ENCODE data around the gene EXOC7.

EXOC7 gene

GRCh38 chr17:76138234-76138895 is 34.8 kb upstream of the EXOC7 start:
- DNase-seq (ENCODE audit: low spot score) = peak; percentile 92

DNA sequence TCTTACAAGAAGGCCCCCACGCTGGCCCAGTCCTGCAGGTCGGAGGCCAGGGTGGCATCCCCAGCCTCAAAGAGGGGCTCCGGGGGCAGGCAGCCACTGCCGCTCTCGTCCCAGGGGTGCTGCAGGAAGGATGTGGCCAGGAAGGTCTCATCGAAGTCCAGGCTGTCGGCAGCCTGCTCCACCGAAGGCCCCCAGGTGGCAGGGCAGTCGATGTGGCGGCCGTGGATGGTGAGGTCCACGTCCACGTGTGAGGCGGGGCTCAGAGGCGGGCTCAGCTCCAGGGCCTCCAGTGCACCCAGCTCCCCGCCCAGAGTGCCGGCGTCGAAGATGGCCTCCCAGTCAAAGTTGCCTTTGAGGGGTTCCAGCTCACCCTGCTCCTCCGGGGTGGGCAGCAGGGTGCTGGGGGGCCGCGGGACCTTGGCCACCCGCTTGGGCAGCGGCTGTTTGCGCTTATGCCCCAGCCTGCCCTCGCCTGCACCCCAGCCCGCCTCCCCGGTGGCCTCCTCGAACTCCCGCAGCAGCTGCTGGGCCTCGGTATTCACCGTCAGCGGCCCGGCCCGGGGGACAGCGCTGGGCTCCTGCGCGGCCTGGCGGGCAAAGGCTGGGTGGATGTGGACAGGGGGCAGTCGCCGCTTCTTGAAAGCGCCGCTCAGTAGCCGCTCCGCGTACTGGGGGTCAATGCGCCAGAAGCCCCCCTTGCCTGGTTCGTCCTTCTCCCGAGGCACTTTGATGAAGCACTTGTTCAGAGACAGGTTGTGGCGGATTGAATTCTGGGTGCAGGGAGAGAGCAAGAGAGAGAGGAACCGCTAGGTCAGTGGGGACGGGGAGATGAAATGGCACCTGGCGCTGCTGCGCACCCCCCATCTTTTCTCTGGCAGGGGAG is 34.0 kb upstream of the EXOC7 start:
- peak; percentile 82 for DNase-seq (ENCODE audit: low spot score)

GRCh38 chr17:76137001-76137350 is 33.4 kb upstream of the EXOC7 start:
- peak; percentile 65 for DNase-seq (ENCODE audit: low spot score)

GRCh38 chr17:76136276-76137000 is 32.9 kb upstream of the EXOC7 start:
- no peak for DNase-seq (ENCODE audit: low spot score)

DNA sequence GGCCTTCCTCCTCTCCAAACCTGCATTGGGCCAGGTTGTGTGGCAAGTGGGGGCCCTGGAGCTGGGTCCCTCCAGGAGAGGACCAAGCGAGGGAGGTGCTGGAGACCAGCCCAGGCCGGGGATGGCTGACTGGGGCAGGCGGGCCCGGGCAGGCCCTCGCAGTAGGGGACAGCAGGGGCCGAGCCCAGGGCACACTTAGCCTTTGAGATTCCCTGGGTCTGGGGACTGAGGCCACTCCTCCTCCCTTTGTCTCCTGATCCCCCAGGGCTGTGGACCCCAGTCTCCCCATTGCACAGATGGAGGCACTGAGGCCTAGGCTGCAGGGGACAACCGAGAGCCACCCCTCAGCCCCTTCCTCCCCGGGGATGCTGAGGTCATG is 32.2 kb upstream of the EXOC7 start:
- DNase-seq (ENCODE audit: low spot score) = peak; percentile 57

DNA sequence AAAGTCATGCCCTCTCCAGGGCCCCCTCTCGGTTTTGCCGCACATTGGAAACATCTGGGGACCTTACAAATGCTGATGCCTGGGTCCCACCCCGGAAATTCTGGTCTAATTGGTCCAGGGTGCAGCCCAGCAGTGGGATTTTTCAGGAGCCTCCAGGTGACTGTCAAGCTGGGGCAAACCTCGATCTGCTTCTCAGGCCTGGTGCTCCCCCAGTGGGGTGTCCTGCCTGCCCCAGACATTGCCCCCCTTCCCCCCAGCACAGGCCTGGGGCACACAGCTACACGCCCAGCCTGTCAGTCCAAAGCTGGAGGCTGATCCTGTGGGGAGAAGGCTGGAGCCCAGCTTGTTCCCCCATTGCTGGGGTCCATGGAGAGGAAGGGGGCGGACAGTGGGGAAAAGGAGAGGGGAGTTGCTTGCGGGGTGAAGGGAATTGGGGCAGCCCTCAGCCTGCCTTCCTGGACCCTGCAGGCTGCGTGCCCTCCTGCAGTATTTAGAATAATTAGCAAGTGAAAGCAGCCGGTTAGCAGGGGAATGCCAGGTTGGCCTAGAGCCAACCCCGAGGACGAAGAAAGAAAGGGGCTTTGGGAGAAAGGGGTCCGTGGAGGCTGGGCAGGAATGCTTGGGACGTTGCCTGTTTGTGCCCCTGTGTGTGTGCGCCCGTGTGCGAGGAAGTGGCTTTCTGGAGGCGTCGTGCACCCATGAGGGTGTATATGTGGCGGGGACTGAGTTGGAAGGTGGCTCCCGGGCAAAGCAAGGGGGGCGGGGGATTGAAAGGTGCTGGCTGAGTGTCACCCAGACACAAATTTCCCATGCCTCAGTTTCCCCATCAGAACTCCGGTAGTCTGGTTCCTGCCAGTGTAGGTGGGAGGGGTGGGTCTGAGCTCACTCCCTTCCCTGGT is 31.6 kb upstream of the EXOC7 start:
- no peak for DNase-seq (ENCODE audit: low spot score)

- DNase-seq (ENCODE audit: low spot score) = peak; percentile 77
Measured at GRCh38 chr17:76132574-76133338, 29.2 kb upstream of the EXOC7 start.

DNA sequence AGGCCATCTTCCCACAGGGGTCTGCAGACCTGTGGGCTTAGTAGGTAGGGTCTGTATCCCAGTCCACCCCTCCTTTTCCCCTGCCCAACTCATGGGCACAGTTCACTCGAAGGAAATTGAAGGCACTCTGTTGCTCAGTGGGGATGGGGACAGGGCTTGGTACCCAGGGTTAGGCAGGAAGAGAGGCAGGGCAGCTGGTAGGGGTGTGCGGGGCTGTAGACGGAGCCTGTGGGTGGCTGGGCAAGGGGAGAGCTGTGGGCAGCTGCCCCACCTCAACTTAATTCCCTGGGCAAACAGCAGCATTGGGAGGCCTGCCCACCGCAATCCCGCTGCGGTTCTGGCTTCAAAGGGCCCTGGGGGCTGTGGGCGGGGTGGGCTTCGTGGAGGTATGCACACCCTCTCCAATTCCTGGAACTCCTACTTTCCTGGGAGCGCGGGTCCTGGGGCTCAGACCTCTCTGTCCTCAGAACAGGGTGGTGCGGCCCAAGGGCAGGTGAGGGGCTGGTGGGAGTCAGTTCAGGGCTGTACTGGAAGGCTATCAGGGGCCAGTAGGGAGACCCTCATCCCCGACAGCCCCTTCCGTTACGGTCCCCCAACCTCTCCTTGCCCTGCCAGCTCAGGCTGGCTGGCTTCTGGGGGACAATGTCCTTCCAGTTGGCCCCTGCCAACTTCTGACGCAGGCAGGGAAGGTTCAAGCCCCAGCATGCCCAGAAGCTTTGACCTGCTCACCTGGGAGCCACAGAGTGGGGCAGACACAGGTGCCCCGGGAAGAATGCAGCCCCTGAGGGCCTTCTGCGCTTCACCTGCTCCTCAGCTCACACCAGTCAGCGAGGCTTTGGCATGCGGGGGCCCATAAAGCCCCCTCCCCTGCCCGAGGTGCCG is 28.3 kb upstream of the EXOC7 start:
- DNase-seq (ENCODE audit: low spot score) = peak; percentile 57

DNA sequence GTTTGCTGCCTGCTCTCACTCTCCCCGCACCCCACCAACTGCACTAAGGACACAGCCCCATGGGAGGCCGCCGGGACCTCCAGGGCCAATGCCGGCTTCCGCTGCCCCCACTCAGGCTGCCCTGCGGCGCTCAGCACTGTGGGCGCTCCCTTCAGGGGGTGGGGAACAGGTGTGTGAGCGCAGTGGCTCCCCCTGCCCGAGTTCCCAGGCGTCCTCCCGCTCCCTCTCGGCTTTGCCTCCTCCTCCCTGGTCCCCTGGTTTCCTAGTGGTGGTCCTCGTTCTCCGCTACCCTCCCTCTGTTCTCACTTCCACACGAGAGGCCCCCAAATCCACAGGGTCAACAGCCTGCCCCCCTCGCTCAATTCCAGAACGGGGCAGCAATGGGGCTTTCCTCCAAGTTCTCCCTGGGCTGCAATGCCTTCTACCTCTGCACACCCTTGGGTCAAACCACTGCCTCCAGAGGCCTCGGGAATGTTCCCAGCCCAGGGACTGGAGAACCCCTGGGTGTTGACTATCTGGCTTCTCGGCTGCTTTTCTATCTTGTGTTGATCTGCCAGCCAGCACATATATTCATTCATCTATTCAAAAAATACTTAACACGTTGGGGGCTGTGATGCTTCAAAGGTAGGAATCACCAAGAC is 27.6 kb upstream of the EXOC7 start:
- DNase-seq (ENCODE audit: low spot score) = peak; percentile 57

- peak; percentile 50 for DNase-seq (ENCODE audit: low spot score)
Measured at GRCh38 chr17:76130473-76130872, 26.9 kb upstream of the EXOC7 start.

- no peak for DNase-seq (ENCODE audit: low spot score)
Measured at GRCh38 chr17:76125922-76126321, 22.3 kb upstream of the EXOC7 start.

GRCh38 chr17:76125391-76125675 is 21.7 kb upstream of the EXOC7 start:
- DNase-seq (ENCODE audit: low spot score) = no peak

GRCh38 chr17:76124582-76125390 is 21.2 kb upstream of the EXOC7 start:
- DNase-seq (ENCODE audit: low spot score) = no peak

DNA sequence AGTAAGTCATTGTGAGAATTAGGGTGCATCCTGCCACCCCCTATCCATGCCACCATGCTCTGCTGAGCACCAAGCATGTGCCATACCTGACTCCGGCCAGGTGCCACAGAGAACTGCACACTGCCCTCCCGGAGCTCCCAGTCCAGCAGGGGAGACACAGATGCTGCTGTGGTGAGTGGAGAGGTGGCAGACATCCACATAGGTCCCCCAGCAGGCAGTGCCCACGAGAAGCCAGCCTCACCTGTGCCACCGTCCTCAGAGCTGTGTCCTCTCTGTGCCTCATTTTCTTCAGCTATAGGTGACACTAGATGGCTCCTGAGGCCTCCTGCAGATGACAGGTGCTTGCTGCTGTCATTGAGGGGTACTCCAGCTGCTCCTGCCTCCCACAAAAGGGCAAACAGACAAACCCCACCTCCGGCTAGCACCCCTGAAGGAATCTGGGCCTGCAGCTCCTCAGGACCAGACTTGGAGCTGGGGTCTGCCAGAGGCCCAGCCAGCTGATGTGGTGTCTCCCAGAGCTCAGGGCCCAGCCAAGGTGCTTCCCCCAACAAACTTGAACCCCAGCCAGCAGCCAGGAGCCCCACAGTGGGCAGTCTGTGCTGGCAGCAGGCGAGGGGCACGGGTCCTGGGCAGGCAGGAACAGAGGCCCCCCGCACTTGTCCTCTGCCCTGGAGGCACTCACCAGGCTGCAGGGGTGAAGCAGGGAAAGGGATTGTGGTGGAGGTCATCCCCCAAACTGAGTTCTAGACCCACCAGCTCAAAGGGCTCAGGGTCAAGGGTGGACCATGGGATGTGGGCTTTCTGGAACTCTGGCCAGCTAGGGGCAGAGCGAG is 20.4 kb upstream of the EXOC7 start:
- no peak for DNase-seq (ENCODE audit: low spot score)

DNA sequence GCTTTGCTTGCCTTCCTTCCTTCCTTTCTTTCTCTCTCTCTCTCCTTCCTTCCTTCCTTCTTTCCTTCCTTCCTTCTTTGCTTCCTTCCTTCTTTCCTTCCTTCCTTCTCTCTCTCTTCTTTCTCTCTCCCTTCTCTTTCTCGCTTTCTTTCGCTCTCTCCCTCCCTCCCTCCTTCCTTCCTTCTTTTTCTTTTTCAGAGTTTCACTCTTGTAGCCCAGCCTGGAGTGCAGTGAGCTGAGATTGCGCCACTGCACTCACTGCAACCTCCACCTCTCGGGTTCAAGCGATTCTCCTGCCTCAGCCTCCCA is 19.6 kb upstream of the EXOC7 start:
- no peak for DNase-seq (ENCODE audit: low spot score)

GRCh38 chr17:76122431-76123190 is 19.0 kb upstream of the EXOC7 start:
- DNase-seq (ENCODE audit: low spot score) = peak; percentile 63

DNA sequence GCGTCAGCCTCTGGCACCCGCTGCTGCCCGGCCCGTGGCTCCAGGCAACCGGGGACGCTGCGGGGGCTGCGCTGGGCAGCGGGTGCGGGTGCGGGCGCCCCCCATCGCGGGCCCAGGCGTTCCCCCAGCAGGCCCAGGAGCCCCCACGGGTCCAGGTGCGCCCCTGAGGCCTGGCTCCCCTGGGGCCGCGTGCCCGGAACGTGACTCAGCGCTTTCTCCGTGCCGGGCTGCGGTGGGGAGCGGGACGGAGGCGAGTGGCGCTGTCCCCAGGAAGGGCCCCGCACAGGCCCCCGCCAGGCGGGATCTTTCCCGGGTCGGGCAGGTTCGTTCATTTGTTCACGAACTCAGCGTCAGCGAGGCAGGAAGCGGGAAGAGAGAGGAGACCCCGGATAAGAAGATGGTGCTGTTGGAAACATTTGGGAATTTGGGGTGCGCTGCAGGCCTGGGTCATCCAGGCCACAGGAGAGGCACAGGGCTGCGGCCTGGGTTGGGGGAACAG is 18.4 kb upstream of the EXOC7 start:
- peak; percentile 71 for DNase-seq (ENCODE audit: low spot score)

Data from ecto neural progenitor cell (in vitro differentiated cells).